Mucosa of descending colon (tissue), 3 donors: Measurements from ENCODE around the gene RIPOR3. TPM values are rescaled to one million over a fixed set of nuclear protein-coding genes. Genes with fewer than 3 reads are reported as not detected.

ENCODE experiments used
- ATAC-seq: fragments of 200-7000 bp; cut with Tn5 transposase; one replicate; pipeline ENCODE4 v1.9.1; 2020; ENCODE audit warnings: mild to moderate bottlenecking, moderate library complexity
- DNase-seq, 3 donors: peaks; one replicate each; pipeline ENCODE4 v3.0.0-alpha.2; 2020
- H3K36me3 ChIP-seq: fragments of 200-600 bp; one replicate; pipeline ENCODE4 v1.8.0; 2021; ENCODE audit warnings: low read depth, mild to moderate bottlenecking
- H3K4me1 ChIP-seq: fragments of 200-600 bp; one replicate; pipeline ENCODE4 v1.8.0; 2021; ENCODE audit warnings: low read depth, mild to moderate bottlenecking
- H3K4me3 ChIP-seq: fragments of 200-600 bp; one replicate; pipeline ENCODE4 v1.8.0; 2021; ENCODE audit warnings: mild to moderate bottlenecking
- H3K9me3 ChIP-seq: fragments of 200-600 bp; one replicate; pipeline ENCODE4 v1.8.0; 2021; ENCODE audit warnings: mild to moderate bottlenecking
- CTCF ChIP-seq: fragments of 200-600 bp; IDR thresholded peaks from one replicate; pipeline ENCODE4 v1.8.0; 2022; ENCODE audit warnings: antibody characterized with exemption, mild to moderate bottlenecking
- intact Hi-C, 2 donors: fragments of 100-400 bp; cut with DNase I in 1 of 2; cut with micrococcal nuclease in 1 of 2; formaldehyde crosslinking; loops; one replicate each; pipeline versions ENCODE4 v1.11.0 to v1.11.1; 2022; cut with DNase I, micrococcal nuclease
- total RNA-seq, 3 donors: library from RNA; stranded (reverse); fragmentation: NEBNext Ultra II Directional in 2 of 3; extraction: Animal tissue kit (Norgen Biotek cat#: 25700) in 2 of 3; gene quantifications; one replicate each; pipeline versions ENCODE4 v1.2.1 to v1.2.4, GENCODE V29; 2021 to 2023
- donor health status: DM: no; HTN: no; CAD: no; lungs with moderate emphysema.
- donor health status: DM: no; HTN: no; CAD: no.
- donor health status: DM: no; HTN: yes; CAD: no.

Gene RIPOR3
- total RNA-seq, 3 donors from 2014 or later, result 2.2 to 13.4 (median 5.8) TPM

DNA sequence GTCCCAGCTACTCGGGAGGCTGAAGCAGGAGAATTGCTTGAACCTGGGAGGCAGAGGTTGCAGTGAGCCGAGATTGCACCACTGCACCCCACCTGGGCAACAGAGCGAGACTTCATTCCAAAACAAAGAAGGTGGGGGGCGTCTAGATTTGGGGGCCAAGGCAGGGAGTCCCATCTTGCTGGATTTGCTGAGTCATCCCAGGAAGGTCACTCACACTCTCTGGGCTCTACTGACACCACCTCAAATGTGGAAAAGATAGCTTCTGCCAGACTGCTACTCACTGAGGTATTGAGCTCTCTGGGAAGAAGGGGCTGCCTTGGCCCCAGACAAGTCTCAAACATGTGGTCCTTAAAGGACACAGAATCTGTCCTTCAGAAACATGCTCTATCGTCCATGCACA lies 74.3 kb downstream of the RIPOR3 start:
- Histone ChIP-seq H3K36me3 (no peaks in the 10 kb centered on the region), H3K4me1 (no peaks in the 10 kb centered on the region), H3K4me3 (no peak overlapping the region), H3K9me3 (peaks cover 5% of the 10 kb centered on the region)
- DNase-seq (no peak), ATAC-seq (no peak)
- TF ChIP-seq CTCF, result no peak
- intact Hi-C loops, result no loop called here

DNA sequence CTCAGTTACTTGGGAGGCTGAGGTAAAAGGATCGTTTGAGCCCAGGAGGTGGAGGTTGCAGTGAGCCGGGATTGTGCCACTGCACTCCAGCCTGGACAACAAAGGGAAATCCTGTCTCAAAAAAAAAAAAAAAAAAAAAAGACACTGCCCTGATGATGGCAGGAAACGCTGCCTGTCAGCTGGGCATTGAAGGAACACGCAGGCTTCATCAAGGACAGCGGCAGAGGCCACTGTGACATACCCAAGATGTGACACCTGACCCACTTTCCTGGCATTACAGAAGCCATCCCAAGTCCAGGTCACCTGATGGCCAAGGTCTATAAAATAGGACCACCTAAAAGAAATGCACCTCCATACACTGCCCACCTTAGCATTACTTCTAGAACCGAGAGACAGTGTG lies 75.9 kb downstream of the RIPOR3 start:
- no peak for ATAC-seq
- no peak for TF ChIP-seq CTCF
- Histone ChIP-seq H3K9me3 (no peaks in the 10 kb centered on the region), H3K4me1 (no peaks in the 10 kb centered on the region), H3K36me3 (no peaks in the 10 kb centered on the region), H3K4me3 (no peak overlapping the region)
- intact Hi-C loops, result no loop called here
- no peak for DNase-seq

- no peak for DNase-seq
- H3K4me3 ChIP-seq, result no peak overlapping the region
- H3K36me3 ChIP-seq, result no peaks in the 10 kb centered on the region
- intact Hi-C loops, result no loop called here
- no peak for ATAC-seq
- no peaks in the 10 kb centered on the region for H3K9me3 ChIP-seq
- H3K4me1 ChIP-seq, result no peaks in the 10 kb centered on the region
- no peak for TF ChIP-seq CTCF
These were observed 77.7 kb downstream of the RIPOR3 start for GRCh38 chr20:50613438-50614169.

- intact Hi-C loops, result no loop called here
- H3K36me3 ChIP-seq, result no peaks in the 10 kb centered on the region
- no peak for DNase-seq
- ATAC-seq, result no peak
- no peak overlapping the region for H3K4me3 ChIP-seq
- no peaks in the 10 kb centered on the region for H3K4me1 ChIP-seq
- H3K9me3 ChIP-seq, result no peaks in the 10 kb centered on the region
- no peak for TF ChIP-seq CTCF
These were observed 80.1 kb downstream of the RIPOR3 start for GRCh38 chr20:50611128-50611810.

- H3K36me3 ChIP-seq, result no peaks in the 10 kb centered on the region
- intact Hi-C loops, result no loop called here
- TF ChIP-seq CTCF, result no peak
- ATAC-seq (no peak), DNase-seq (no peak)
- H3K4me3 ChIP-seq, result no peak overlapping the region
- no peaks in the 10 kb centered on the region for H3K9me3 ChIP-seq
- no peaks in the 10 kb centered on the region for H3K4me1 ChIP-seq
These were observed 81.1 kb downstream of the RIPOR3 start for GRCh38 chr20:50610212-50610718.
